CD4-positive, alpha-beta T cell treated with Interleukin-6 for 4 hours (primary cell): ENCODE data around the gene GOLGA3.
"Not testable (repeated sequence)": the region's sequence is repeated elsewhere in the genome, so short reads cannot be mapped to it uniquely, and the experiment has no call there.

Experiments used
- DNase-seq: peaks from one replicate; pipeline ENCODE4 v3.0.0-alpha.2; 2020; ENCODE audit warnings: mixed read lengths

GOLGA3 gene

DNA sequence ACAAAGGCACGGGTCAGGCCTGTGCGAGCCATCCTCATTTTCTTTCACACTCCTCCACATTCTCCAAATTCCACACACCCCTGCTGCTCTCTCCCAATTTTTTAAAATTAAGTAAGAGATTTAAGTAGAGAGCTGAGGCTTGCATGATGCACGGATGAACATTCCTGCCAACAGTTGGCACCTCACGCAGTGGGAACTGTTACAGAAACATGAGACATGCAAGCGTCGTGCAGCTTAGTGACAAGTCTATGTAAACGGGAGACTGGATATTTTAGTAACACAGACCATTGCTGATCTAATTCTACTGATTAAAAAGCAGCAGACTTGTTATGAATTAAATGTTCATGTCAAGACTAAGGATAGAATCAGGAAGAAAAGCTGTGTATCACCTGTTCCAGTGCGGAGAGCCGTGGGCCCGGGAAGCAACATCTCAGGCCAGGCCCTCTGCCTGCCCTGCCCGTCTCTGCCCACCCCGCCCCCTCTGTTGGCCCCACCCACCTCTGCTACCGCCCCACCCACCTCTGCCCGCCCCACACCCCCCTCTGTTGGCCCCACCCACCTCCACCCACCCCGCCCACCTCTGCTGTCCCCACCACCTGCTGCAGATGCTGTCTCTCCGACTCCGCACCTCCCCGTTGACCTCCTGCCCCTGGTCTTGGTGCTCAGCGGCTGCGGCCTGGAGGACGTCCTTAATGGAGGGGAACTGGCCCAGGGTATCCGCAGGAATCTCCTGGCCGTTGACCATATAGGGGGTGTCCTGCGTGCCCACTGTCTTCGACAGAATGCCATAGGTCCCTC lies 21.2 kb downstream of the GOLGA3 start:
- DNase-seq = no peak

DNA sequence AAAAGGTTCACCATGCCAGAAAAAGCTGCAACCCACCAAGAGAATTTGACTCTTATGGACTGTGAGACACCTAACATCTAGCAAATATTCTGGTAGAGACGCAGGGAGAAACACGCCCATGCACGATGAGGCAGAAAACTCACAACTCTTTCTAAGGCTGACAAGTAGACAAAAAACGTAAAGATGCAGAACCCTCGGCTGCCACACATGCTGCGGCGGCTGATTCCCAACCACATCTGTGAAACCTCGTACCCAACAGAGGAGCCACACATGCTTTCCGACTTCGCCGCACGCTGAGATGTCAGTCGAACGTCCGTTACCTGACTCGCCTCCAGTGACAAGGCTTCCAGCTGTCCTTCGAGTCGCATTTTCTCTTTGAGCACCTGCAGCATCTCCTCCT lies 21.8 kb downstream of the GOLGA3 start:
- peak; percentile 21 for DNase-seq

DNA sequence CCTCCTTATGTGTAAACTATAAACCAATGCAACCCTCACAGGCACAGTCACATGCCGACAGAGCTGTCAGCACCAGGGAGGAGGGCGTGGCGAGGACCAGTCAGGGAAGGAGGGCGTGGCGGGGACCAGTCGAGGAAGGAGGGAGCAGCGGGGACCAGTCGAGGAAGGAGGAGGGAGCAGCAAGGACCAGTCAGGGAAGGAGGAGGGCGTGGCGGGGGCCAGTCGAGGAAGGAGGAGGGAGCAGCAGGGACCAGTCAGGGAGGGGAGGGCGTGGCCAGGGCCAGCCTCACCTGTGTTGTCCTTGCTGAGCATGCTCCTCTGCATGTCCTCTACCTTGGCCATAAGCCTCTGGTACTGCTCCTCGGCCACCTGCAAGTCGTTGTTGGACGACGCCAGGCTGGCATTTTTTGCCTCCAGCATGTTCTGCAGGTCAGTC lies 24.2 kb downstream of the GOLGA3 start:
- DNase-seq = no peak

DNA sequence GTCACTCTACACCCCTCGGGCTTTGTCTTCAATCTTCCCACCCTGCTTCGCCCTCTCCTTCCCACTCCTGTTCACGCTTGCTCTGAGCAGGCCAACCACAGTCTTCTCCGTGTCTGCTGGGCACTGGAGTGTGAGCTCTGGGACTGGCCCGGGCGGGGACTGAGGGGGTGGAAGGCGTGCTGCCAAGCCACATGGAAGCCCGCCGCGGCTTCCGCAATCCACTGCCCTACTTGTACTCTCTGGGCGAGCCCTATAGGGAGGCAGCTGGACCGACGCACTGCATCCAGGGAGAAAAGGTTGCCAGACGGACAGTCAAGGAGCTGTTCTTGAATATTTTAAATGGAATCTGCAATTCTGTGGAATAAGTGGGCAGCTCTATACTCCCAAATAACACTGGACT lies 24.8 kb downstream of the GOLGA3 start:
- DNase-seq = no peak

DNA sequence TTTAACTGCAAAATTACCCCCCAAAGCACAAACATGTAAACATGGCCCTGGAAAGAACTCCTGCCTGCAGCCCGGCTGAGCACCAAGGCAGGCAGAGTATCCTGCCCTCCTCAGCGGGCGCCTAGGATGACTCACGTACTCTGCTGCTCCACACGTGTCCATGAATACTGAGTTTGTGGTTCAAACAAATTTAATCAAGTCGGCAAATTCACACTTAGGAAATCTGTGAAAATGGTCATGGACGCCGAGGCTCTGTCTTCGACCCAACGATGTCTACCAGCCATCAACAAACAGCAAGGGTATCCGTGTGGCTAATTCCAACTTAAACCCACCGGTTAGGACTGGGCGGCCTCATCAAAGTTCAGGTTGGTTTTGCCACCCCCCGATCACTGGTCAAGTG lies 25.5 kb downstream of the GOLGA3 start:
- DNase-seq = no peak

DNA sequence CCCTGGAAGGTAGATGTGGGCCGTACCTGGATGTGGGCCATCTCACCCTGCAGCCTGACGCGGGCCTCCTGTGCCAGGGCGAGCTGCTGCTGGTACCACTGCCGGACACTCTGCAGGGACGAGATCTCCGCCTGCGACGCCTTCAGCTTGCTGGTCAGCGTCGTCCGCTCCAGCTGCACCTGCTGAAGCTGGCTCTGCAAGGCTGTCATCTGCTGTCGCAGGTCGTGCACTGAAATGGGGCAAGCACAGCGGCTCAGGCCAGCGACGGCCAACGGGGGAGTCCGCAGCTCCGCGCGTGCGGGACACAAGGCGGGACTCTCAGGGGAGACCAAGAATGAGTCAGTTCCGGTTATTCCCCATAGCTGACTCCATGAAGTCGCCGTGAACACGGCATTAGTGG lies 26.9 kb downstream of the GOLGA3 start:
- DNase-seq = no peak

DNA sequence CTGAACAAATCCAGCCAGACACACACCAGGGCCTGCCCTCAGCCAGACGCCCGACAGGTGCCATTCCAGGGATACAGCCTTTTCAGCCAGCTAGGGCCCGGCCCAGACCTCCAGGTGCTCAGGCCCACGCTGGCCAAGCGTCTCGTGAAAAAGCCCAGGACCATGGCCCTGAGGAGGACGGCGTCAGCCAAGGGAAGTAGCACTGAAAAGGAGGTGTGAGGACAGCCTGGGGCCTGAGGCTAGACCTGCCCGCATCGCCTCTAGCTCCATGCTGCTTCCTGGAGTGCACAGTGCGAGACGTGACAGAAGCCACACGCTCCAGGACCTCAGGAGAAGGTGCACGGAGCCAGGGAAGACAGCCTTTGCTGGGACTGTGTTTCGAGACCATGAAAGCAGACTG lies 29.8 kb downstream of the GOLGA3 start:
- no peak for DNase-seq

DNA sequence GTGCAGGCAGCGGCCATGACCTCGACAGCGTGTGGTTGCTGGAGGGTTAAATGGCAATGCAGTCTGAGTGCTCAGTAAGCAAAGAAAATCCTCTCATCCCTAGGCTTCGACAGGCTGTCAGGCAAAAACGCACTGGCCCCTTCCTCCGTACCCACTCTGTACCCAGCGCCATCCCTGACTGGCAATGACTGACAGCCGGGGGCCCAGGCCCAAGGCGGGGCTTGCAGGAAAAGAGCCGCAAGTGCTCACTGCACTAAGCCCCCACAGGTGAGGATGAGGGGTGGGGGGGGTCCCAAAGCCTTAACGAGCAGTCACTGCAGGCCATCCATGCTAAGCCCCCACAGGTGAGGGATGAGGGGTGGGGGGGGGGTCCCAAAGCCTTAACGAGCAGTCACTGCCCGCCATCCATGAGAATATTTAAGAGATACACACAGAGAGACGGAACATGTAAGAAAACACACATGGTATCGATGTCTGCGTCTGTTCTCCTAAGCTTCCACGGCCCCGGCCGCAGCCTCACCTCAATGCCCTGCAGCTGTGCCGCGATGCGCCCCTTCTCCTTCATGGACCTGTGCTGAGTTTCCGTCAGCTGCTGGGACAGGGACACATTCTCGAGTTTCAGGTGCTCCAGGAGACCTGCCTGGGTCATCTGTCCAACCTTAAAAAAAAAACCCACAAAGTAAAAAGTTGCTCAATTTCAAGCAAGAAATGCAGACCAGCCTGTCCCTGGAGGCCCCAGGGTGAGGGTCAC lies 30.7 kb downstream of the GOLGA3 start:
- DNase-seq = no peak

DNA sequence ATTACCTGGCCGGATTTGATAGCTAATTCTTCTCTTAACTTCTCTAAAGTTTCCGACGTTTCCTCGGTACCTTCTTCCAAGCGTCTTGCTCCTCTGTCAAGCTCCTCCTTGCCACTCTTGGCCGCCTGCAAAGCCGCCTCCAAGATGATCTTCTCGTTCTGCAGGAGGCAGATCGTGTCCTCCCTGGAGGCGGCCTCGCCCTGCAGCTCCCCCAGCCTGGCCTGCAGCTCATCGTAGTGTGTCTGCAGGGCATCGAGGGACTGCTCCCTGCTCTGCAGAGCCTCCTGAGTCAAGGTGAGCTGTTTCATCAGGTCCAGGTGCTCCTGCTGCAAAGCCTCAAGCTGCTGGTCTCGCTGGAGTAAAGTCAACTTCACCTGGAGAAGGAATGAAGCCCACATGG lies 32.8 kb downstream of the GOLGA3 start:
- DNase-seq = no peak

DNA sequence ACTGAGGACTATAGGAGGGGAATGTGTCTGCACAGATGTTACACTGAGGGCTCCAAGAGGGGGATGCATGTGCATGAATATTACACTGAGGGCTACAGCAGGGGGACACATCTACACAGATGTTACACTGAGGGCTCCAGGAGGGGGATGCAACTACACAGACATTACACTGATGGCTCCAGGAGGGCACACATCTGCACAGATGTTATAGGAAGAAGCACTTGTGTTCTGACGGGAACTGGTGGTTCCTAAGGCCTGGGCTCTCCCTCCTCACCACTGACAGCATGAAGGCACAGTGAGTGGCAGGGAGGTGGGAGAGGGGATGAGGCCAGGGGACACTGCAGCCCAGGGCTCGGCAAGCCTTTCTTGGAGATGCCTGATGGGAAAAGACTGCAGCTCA lies 36.7 kb downstream of the GOLGA3 start:
- not testable (repeated sequence) for DNase-seq

DNA sequence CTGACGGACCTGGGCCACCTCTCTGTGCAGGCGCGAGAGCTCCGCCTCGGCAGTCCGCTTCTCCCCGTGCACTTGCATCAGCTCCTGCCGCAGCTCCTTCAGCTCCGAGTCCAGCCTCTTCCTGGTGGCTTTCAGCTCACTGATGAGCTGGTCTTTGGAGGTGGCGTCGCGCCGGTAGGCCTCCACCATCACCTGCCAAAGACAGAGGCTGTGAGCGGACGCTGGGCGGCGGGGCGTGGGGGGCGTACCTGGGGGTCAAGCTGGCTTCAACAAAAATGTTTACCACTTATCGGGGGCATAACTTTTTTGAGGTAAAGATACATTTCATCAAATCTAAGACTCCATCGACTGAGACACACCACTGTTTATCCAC lies 39.6 kb downstream of the GOLGA3 start:
- DNase-seq = no peak

DNA sequence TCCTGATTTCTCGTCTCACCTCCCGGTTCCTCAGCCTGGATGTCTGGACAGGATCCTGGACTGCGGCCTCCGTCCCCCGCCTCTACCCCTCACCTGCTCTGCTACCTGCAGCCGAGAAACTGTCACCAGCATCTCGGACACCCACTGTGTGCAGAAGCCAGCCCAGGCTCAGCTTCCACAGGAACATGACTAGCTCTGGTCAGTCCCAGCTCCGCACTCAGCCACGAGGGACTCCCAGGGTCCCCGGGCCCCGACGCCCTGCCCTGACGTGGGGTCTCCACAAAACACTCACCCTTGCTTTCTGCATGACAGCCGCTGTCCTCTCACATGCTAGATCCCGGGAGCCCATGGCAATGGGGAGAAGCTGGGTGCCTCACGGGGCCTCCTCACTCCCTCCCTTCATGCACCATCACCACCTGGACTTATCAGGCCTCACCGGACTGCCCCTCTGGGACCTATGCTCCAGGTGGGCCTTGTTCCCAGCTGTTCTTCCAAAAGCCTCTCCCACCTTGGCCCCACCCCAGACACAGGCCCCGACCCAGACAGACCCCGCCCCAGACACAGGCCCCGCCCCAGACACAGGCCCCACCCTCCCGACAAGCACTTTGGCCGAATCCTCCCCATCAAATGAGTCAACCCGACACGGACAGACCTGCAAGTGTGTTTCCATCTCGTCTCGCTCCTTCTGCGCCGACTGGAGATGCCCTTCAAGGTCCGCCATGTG lies 40.1 kb downstream of the GOLGA3 start:
- no peak for DNase-seq

DNA sequence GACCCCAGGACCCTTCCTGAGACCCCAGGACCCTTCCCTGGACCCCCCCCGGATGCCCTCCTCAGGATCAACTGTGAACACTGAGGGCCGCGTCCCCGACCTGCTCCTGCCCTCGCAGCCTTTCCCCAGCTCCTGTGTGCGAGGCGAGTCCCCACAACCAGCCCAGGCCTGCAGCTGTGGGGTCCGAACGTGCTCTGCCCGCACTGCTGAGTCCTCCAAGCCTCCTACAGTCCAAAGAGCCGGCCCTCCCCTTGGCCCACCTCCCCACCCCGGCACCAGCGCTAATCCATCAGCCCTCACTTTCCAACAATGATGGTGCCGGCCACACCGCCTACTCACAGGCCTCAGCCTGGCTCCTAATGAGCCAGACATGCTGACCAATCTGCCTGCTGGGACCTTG lies 40.8 kb downstream of the GOLGA3 start:
- DNase-seq = no peak

DNA sequence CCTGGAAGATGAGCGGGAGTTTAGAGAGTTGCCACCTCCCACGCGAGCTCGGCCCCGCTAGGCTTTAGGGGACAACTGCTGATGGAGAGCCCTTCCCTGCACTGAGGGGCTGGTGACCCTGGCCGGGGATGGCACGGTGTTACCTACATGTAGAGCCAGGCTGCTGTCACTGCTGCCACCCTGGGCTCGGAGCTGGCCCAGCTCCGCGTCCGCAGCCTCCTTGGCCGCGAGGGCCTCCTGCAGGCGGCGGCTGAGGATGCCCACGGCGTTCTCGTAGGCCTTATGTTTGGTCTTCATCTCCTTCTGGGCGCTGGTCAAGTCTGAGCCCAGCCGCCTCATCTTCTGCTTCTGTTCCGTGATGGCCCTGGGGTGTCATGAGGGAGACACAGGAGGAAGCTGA lies 42.5 kb downstream of the GOLGA3 start:
- DNase-seq = no peak

DNA sequence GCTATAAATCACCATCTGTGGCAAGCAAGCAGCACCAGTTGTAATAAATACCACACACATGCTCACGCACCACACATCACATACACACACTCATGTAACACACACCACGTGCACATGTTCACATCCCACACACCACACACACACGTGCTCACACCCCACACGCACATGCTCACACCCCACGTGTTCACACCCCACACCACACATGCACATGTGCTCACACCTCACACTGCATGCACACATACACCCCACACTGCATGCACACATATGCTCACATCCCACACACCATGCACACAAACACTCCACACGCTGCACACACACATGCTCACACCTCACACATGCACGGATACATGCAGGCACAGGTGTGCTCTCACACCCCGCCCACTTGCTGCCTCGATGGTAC lies 44.1 kb downstream of the GOLGA3 start:
- no peak for DNase-seq

DNA sequence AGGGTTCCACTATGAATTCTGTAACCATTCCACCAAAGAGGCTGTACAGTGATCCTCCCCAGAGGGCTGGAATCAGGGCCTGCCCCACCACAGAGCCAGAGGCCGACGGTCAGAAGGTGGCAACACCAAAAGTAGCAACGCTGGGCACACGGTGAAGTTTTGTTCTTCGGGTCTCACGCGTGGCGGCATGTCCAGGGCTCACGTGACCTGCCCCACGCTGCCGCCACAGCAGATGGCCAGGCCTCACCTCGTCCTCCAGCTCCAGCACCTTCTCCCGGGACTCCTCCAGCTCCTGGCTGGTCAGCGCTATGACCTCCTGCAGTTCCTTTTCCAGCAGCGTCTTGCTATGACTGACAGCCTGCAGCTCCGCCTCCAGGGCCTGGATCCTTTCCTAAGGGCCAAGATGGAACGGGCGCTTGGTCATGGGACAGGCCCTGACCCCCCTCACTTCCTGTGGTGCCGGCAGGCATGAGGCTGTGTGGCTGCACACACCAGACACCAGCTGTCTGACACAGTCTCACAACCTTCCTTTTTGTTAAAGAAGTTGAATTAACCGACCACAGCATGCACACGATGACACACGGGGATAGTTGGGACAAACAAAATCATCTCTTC lies 44.6 kb downstream of the GOLGA3 start:
- no peak for DNase-seq

DNA sequence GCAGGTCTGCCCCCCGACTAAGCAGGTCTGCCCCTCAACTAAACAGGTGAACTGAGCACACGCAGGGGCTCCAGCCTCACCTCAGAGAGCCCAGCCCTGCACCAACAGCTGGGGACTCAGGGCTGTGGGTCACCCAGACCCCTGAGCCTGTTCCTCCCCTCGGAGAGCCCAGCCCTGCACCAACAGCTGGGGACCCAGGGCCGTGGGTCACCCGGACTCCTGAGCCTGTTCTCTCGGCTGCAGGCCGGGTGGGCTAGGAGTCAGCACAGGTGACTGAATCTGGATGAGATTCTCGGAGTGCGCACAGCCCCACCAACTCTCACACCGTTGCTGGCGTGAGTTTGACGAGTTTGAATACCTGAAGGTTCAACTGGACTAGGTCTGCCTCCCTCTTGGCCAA lies 46.7 kb downstream of the GOLGA3 start:
- no peak for DNase-seq

DNA sequence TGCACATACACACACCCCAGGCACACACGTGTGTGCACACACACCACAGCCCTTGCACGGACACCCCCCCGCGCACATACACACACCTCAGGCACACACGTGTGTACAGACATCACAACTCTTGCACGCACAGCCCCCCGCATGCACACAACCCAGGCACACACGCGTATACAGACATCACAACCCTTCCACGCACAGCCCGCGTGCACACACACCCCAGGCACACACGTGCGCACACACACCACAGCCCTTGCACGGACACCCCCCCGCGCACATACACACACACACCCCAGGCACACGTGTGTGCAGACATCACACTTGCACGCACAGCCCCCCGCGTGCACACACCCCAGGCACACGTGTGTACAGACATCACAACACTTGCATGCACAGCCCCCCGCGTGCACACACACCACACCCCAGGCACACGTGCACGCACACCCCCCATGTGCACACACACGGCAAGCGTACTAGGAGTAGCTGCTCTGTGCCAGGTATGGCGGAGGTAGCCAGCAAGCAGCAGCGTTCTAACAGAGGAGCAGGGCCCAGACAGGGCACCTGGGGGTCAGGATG lies 48.8 kb downstream of the GOLGA3 start:
- DNase-seq = no peak

DNA sequence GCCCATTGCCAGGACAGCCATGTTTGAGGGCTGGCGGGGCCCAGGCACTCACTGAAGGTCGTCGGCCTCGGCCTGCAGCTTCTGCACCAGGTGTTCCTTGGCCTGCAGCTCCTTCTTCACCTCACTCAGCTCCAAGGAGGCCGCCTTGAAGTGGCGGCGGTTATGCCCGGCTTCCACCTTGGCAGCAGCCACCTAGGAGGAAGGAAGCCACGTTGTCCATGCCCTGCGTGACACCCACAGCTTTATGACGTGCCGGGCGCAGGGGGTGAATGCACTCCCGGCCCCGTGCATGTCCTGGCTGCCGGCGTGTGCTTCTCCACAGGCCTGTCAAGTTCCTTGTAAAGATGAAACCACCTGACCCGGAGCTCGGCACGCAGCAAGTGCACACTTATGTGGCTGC lies 51.1 kb downstream of the GOLGA3 start:
- no peak for DNase-seq

DNA sequence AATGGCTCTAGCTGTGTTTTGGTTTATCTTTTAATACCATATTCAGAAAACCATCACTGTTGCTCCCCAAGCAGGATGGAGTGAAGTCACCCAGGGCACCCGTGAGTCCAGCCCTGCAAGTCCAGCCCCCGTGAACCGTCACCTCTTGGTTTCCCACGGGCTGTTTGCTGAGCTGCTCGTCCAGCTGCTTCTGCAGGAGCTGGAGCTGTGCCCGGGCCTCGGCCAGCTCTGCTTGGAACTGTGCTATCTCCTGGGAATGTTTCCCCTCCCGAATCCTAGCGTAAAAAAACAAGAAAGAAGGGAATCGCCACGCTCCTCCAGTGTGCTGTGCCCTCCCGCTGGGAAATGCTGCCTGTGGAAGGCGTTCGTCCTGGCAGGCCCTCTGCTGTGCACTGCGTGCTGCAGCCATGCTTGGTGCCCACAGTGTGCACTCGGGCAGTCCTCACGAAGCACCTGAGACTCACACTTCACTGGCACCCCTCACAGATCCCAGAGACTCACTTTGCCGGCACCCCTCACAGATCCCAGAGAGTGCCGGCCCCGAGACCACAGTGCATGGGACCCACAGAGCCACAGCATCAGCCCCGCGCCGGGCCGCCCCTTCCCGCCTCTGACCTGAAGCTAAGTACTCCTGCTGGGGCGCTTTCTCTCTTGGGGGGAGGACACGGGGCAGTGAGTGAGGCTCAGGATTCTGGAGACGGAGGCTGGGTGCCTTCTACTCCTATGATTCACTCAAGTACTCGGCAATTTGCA lies 51.7 kb downstream of the GOLGA3 start:
- DNase-seq = no peak

DNA sequence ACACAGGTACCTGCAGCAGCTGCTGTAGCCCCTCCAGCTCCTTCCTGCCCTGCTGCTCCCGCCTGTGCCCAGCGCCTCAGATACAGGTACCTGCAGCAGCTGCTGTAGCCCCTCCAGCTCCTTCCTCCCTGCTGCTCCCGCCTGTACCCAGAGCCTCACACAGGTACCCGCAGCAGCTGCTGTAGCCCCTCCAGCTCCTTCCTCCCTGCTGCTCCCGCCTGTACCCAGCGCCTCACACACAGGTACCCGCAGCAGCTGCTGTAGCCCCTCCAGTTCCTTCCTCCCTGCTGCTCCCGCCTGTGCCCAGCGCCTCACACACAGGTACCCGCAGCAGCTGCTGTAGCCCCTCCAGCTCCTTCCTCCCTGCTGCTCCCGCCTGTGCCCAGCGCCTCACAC lies 52.4 kb downstream of the GOLGA3 start:
- DNase-seq = not testable (repeated sequence)

DNA sequence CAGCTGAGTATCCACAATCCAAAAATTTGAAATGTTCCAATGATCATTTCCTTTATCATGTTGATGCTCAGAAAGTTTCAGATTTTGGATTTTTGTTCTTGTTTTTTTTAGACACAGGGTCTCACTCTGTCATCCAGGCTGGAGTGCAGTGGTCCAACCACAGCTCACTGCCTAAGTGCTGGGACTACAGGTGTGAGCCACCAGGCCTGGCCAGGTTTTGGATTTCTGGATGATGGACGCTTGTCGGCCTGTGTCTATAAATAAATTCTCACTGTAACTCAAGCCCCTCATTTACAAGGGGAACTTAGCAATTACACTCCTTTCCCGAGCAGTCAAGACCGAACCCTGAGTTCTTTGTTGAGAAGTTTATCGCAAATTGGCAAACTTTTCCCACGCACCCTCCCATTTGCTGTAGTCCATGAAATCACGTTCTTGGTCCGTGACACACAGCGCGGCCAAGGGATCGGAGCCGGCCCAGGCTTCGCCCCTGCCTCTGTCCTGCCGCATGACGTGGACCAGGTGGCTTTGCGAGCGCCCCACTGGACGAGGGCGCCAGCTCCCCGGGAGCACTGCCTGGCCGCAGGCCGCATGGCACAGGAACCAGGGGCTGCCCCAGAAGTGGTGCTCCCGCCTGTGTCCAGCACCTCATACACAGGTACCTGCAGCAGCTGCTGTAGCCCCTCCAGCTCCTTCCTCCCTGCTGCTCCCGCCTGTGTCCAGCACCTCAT lies 53.0 kb downstream of the GOLGA3 start:
- DNase-seq = no peak
